HG02759 (cell line): Measurements from ENCODE around the gene IL1RAP.

Source experiments
- ATAC-seq: cut with Tn5 transposase; IDR thresholded peaks from one replicate; pipeline ENCODE4 v1.9.1; 2021; ENCODE audit warnings: mild to moderate bottlenecking, moderate library complexity; ENCODE audit not compliant: unreplicated experiment

IL1RAP gene

DNA sequence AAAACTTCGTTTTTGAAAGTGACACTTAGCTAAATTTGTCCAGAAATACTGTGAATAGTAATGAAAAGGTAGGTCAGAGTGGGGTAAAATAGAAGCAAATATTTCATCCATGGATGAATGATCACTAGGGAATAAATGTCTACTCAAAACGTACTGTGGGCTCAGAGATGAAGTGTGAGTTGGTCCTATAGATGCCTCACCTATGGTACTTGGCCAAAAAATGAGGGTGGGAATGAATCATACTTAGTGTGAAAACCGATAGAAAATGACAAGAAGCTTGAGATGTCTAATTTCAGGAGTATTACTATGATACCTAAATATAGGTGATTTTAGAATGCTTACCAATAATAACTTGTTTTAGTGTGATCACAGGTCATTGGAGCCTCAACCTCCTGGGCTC is 192.7 kb downstream of the IL1RAP start:
- ATAC-seq: no peak
